Glomerular visceral epithelial cell (primary cell): ENCODE results near the gene ZBTB5.
"Not testable (repeated sequence)": the region's sequence is repeated elsewhere in the genome, so short reads cannot be mapped to it uniquely, and the experiment has no call there.

Source experiments
- DNase-seq: peaks from one replicate; pipeline ENCODE4 v3.0.0-alpha.2; 2016; ENCODE audit errors: extremely low spot score

Gene ZBTB5

DNA sequence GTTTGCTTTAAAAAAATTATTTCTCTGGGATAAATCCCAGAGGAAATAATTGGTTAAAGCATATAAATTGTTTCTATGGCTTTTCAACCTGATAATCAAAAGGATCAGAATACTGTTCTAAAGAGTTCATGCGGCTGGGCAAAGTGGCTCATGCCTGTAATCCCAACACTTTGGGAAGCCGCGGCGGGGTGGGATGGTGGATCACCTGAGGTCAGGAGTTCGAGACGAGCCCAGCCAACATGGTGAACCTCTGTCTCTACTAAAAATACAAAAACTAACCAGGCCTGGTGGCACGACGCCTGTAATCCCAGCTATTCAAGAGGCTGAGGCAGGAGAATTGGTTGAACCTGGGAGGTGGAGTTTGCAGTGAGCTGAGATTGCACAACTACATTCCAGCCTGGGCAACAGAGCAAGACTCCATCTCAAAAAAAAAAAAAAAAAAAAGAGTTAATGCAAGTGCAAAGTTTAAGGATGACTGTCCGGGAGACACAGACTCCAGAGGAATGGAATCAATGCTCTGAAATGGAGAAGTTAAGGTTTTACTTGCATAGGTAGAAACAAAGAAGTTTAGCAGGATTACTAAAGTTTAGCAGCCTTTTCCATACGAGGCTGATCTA, 59.4 kb downstream of the ZBTB5 start:
- no peak for DNase-seq

DNA sequence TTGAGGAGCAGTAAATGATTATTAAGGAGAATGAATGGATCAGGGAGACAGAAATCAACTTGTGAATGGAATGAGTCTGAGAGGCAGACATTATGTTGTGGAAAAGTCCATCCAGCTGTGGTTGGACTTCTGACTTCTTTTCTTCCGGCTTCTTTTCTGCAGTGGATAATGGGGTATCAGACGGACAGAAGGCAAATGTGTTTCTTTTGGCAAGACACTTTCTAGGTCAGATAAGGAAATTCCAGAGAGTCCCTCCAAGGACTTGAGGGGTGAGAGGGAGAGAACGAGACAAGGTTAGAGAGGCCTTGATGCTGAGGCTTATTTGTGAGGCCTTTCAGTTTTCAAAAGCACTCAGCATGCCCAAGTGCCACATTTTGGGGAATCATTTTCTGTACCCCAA, 59.9 kb downstream of the ZBTB5 start:
- no peak for DNase-seq

DNA sequence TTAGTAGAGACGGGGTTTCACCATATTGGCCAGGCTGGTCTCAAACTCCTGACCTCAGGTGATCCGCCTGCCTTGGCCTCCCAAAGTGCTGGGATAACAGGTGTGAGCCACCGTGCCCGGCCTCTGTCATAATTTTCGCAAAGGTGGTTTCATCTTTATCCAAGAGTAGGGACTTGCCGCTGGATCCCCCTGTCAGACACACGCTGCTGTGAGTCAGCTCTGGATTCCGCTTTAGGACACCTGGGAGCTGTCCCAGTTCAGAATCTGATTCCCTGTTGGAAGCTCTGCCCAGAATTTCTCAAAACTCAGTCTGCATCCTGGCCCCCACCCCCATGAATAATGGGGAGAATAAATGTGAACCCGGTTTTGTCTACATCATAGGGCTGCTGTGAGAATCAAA, 60.7 kb downstream of the ZBTB5 start:
- no peak for DNase-seq

DNA sequence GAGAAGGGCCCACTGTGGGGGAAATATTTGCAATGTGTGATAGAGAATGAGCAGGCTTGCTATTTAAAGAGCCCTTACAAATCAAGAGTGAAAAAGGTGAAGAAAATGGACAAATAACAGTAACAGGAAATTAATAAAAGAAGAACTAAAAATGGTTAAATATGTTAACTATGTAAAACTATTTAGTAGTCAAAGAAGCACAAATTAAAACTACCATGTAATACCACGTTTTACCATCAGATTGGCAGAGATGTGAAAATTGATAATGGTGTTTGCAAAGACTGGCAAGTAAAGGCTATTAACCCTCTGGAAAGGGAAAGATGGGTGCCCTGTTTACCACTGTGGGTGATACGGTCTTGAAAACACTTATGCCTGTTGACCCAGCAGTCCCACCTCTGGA, 65.9 kb downstream of the ZBTB5 start:
- DNase-seq: no peak

DNA sequence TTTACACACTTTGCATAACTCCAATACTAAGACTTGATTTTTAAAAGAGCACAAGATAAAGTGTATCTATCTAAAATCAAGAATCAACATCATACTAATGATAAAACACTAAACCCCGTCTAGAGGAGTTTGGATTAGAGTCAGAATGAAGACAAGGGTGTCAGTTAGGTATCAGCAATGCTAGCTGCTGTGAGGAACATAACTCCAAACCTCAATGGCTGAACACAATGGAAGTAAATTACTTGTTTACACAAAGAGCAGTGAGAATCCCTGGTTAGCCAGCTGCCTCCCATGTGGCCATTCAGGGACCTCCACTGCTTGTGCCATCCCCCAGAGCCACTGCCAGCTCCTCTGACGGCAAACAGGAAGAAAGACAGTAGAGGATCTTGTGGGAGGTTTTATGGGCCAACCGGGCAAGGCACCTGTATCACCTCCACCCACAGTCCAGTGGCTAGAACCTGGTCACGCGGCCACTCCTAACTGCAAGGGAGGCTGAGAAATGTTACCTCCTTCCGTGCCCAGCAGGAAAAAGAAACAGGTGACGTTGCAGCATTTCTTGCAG, 66.7 kb downstream of the ZBTB5 start:
- no peak for DNase-seq

DNA sequence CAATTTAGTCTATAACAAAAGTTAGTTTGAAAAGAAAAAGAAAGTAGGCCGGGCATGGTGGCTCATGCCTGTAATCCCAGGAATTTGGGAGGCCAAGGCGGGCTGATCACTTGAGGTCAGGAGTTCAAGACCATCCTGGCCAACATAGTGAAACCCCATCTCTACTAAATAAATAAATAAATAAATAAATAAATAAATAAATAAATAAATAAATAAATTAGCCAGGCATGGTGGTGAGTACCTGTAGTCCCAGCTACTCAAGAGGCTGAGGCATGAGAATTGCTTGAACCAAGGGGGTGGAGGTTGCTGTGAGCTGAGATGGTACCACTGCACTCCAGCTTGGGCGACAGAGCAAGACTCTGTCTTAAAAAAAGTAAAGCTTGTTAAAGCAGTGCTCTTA, 67.3 kb downstream of the ZBTB5 start:
- DNase-seq: not testable (repeated sequence)

DNA sequence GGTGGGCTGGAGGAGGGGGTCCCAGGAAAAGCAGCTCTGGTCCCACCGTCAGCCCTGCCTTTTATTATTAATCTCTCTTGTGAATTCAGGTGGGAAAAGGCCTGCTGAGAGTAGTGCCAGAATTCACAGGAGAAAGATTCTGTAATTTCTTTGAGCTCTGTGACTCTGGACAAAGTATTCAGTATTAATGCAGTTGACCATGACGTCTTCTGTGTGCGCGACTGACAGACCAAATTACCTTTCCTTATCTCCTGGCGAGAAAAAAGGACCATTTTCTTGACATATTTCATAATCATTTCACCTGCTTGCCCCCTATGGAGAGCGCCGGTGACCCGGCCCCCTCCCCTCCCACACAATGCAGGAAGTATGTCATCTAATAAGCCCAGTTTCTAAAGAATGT, 69.6 kb downstream of the ZBTB5 start:
- no peak for DNase-seq

DNA sequence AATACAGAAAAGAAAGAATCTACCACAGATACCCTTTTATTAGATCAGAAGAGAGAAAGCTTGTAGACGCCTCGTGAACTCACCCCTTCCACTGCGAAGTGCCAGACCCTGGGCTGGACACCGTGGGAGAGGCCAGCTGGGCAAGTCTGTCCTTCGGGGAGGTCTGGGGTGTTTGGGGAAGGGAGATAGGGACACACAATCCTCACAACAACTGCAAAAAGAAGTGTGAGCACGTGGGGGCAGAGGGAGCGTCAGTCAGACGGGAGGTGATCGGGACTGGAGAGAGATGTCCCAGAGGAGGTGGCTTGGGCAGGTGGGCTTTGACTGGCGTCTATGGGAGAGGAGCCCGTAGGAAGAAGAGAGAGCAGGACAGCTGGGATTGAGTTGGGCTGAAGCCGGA, 70.0 kb downstream of the ZBTB5 start:
- DNase-seq: no peak

DNA sequence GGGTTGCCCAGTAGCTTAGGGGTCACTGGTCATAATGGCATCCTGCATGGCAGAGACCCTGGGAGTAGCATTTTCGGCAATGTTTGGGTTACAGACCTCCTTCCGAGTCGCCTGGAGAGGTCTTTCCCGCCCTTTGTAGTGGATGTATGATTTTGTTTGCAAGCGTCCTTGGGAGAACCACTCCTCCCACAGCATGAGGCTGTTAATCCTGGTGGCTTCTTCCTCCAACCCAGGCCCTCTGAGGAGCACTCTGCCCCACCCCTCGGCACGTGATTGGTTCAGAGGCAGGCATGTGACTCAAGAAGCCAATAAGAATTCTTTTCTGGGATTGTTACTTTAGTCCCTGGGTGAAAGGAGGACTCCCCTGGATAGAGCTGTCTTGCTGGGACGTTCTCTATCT, 73.0 kb downstream of the ZBTB5 start:
- no peak for DNase-seq

DNA sequence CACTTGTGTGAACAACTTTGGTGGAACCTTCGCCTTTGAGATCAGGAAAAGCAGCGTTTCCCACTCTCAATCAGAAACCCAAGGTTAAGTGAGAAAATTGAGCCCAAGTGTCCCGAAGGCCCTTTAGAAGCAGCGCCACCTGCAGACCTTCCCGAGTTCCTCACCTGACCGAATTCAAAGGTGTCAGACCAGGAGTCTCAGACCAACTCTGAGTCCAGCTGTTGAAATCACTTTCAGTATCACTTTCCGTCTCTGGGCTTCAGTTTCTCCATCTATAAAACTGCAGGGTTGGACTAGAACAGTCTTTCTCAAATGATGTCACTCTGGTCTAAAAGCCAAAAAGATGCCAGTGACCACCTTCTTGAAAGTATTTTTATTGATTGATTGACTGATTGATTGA, 74.5 kb downstream of the ZBTB5 start:
- DNase-seq: no peak
